Neuronal stem cell (in vitro differentiated cells): ENCODE measurements around the gene UBQLN4.
"Not testable (repeated sequence)": the region's sequence is repeated elsewhere in the genome, so short reads cannot be mapped to it uniquely, and the experiment has no call there.

Experiments
- DNase-seq: peaks from one replicate; pipeline ENCODE4 v3.0.0-alpha.2; 2013; ENCODE audit warnings: low spot score
- H2AFZ ChIP-seq: one replicate; pipeline ENCODE4 v1.6.1; 2013; ENCODE audit warnings: mild to moderate bottlenecking, low read length, inconsistent platforms
- H2AK5ac ChIP-seq: 2 replicates; pipeline ENCODE4 v1.6.1; 2013; ENCODE audit warnings: low read depth, mild to moderate bottlenecking, inconsistent platforms, low read length, moderate library complexity, mixed read lengths
- H2BK120ac ChIP-seq: 2 replicates; pipeline ENCODE4 v1.6.1; 2013; ENCODE audit warnings: low read depth, mild to moderate bottlenecking, inconsistent platforms, low read length, moderate library complexity, mixed read lengths
- H2BK12ac ChIP-seq: one replicate; pipeline ENCODE4 v1.6.1; 2013; ENCODE audit warnings: low read length, inconsistent platforms
- H2BK15ac ChIP-seq: 2 replicates; pipeline ENCODE4 v1.6.1; 2013; ENCODE audit warnings: mild to moderate bottlenecking, low read length, inconsistent platforms, mixed read lengths
- H2BK5ac ChIP-seq: one replicate; pipeline ENCODE4 v1.6.1; 2013; ENCODE audit warnings: inconsistent platforms, mild to moderate bottlenecking, low read length, moderate library complexity
- H3K14ac ChIP-seq: one replicate; pipeline ENCODE4 v1.6.1; 2013; ENCODE audit warnings: low read length, inconsistent platforms
- H3K18ac ChIP-seq: 2 replicates; pipeline ENCODE4 v1.6.1; 2013; ENCODE audit warnings: low read length, inconsistent platforms
- H3K23ac ChIP-seq: 2 replicates; pipeline ENCODE4 v1.6.1; 2013; ENCODE audit warnings: low read depth, mild to moderate bottlenecking, mixed read lengths, low read length, inconsistent platforms; ENCODE audit not compliant: poor library complexity
- H3K27ac ChIP-seq: replicated peaks from 3 replicates; pipeline ENCODE4 v1.5.1; 2013; ENCODE audit warnings: low read length, inconsistent platforms
- H3K27me3 ChIP-seq, 3 experiments: 2 replicates each; pipeline ENCODE4 v1.6.1; 2013; ENCODE audit warnings: low read length in 3 of 3, mild to moderate bottlenecking in 2 of 3, inconsistent platforms in 1 of 3, low read depth in 1 of 3, mixed read lengths in 1 of 3, moderate library complexity in 1 of 3; ENCODE audit not compliant: control insufficient read depth in 3 of 3, insufficient read depth in 3 of 3
- H3K36me3 ChIP-seq, 2 donors: replicated peaks in 1 of 2; 2 replicates each; pipeline ENCODE4 v1.6.1; 2013; ENCODE audit warnings: low read length in 2 of 2; ENCODE audit not compliant: control insufficient read depth in 2 of 2, insufficient read depth in 2 of 2
- H3K4ac ChIP-seq: 2 replicates; pipeline ENCODE4 v1.6.1; 2013; ENCODE audit warnings: inconsistent platforms, mild to moderate bottlenecking, low read length, moderate library complexity
- H3K4me1 ChIP-seq, 2 donors: 1 replicate in 1 of 2; 2 replicates in 1 of 2; pipeline ENCODE4 v1.6.1; 2013; ENCODE audit warnings: low read length in 2 of 2, low read depth in 1 of 2; ENCODE audit not compliant: control insufficient read depth in 2 of 2, insufficient read depth in 1 of 2
- H3K4me2 ChIP-seq: one replicate; pipeline ENCODE4 v1.6.1; 2013; ENCODE audit warnings: mild to moderate bottlenecking, low read length, inconsistent platforms; ENCODE audit not compliant: insufficient read depth, poor library complexity, severe bottlenecking
- H3K4me3 ChIP-seq, 2 donors: 2 replicates each; pipeline ENCODE4 v1.5.1; 2013; ENCODE audit warnings: low read length in 2 of 2, mild to moderate bottlenecking in 2 of 2, inconsistent platforms in 1 of 2, moderate library complexity in 1 of 2
- H3K79me1 ChIP-seq: one replicate; pipeline ENCODE4 v1.6.1; 2013; ENCODE audit warnings: low read depth, mild to moderate bottlenecking, inconsistent platforms, low read length, moderate library complexity
- H3K9ac ChIP-seq: one replicate; pipeline ENCODE4 v1.6.1; 2013; ENCODE audit warnings: mild to moderate bottlenecking, low read depth, low read length, inconsistent platforms; ENCODE audit not compliant: poor library complexity
- H3K9me3 ChIP-seq, 2 donors: replicated peaks in 1 of 2; 2 replicates each; pipeline versions ENCODE3 to v1.6.1; 2013; ENCODE audit warnings: low read length in 2 of 2, mild to moderate bottlenecking in 2 of 2, inconsistent platforms in 1 of 2, low read depth in 1 of 2, mixed read lengths in 1 of 2, moderate library complexity in 1 of 2; ENCODE audit not compliant: control insufficient read depth in 2 of 2, insufficient read depth in 1 of 2
- H4K8ac ChIP-seq: one replicate; pipeline ENCODE4 v1.6.1; 2013; ENCODE audit warnings: low read depth, mild to moderate bottlenecking, inconsistent platforms, low read length, moderate library complexity
- H4K91ac ChIP-seq: one replicate; pipeline ENCODE4 v1.6.1; 2013; ENCODE audit warnings: low read length, low read depth, mild to moderate bottlenecking, inconsistent platforms; ENCODE audit not compliant: poor library complexity
- WGBS, 2 donors: extraction: QIAGEN DNeasy Blood & Tissue Kit; methylation state at CpG; one replicate each; pipeline ENCODE4 v1.1.7; 2013; ENCODE audit warnings: missing lambda C conversion rate in 2 of 2, mixed read lengths in 1 of 2; ENCODE audit not compliant: insufficient read length in 2 of 2, insufficient replicate concordance in 1 of 2; ENCODE audit errors: extremely low coverage in 2 of 2; 5-methylcytosine and 5-hydroxymethylcytosine counted together

UBQLN4 gene

GRCh38 chr1:156073740-156074139 is 20.1 kb upstream of the UBQLN4 start:
- Histone ChIP-seq H2AFZ (no peak overlapping the region), H2BK15ac (no peak overlapping the region), H3K4ac (no peak overlapping the region), H3K9ac (no peak overlapping the region), H3K18ac (no peak overlapping the region), H3K27me3 (no peaks in the 10 kb centered on the region), H3K27ac (no peak overlapping the region), H3K4me3 (no peak overlapping the region), H2BK120ac (no peak overlapping the region), H4K8ac (no peak overlapping the region), H2BK5ac (no peak overlapping the region), H3K4me2 (no peak overlapping the region), H3K9me3 (no peaks in the 10 kb centered on the region), H3K79me1 (peaks cover 6% of the 10 kb centered on the region), H2AK5ac (no peak overlapping the region), H3K4me1 (peaks cover 50 to 64% of the 10 kb centered on the region in 2 donors), H3K23ac (no peak overlapping the region), H4K91ac (no peak overlapping the region), H2BK12ac (no peak overlapping the region), H3K36me3 (peaks cover 16 to 72% of the 10 kb centered on the region in 2 donors), H3K14ac (no peak overlapping the region)
- no CpG with 5 or more reads among the region's 5 CpGs for WGBS, 2 donors
- DNase-seq, result no peak

- WGBS, 2 donors, result no CpG with 5 or more reads among the region's 1 CpG
- no peak overlapping the region for H3K23ac ChIP-seq
- no peak overlapping the region for H3K27ac ChIP-seq
- no peak overlapping the region for H2BK12ac ChIP-seq
- peaks cover 6% of the 10 kb centered on the region for H3K79me1 ChIP-seq
- H3K36me3 ChIP-seq, result peaks cover 16 to 66% of the 10 kb centered on the region in 2 donors
- no peak overlapping the region for H2AK5ac ChIP-seq
- H3K4me1 ChIP-seq, result peaks cover 46 to 60% of the 10 kb centered on the region in 2 donors
- H3K18ac ChIP-seq, result peak overlapping the region; percentile 27
- H3K4me3 ChIP-seq, result no peak overlapping the region
- no peak overlapping the region for H3K14ac ChIP-seq
- no peak overlapping the region for H2AFZ ChIP-seq
- H4K8ac ChIP-seq, result no peak overlapping the region
- H3K27me3 ChIP-seq, result no peaks in the 10 kb centered on the region
- no peak overlapping the region for H2BK15ac ChIP-seq
- H2BK120ac ChIP-seq, result no peak overlapping the region
- no peak overlapping the region for H3K4ac ChIP-seq
- no peak for DNase-seq
- no peak overlapping the region for H4K91ac ChIP-seq
- H3K4me2 ChIP-seq, result no peak overlapping the region
- H3K9ac ChIP-seq, result no peak overlapping the region
- H3K9me3 ChIP-seq, result no peaks in the 10 kb centered on the region
- H2BK5ac ChIP-seq, result no peak overlapping the region
These were observed 19.6 kb upstream of the UBQLN4 start for GRCh38 chr1:156073110-156073687.

- Histone ChIP-seq H2AFZ (no peak overlapping the region), H3K18ac (no peak overlapping the region), H2BK12ac (no peak overlapping the region), H2BK5ac (no peak overlapping the region), H2BK15ac (no peak overlapping the region), H3K4ac (no peak overlapping the region), H3K79me1 (peaks cover 6% of the 10 kb centered on the region), H2BK120ac (no peak overlapping the region), H3K36me3 (peaks cover 10 to 57% of the 10 kb centered on the region in 2 donors), H3K4me2 (no peak overlapping the region), H3K4me3 (no peak overlapping the region), H4K91ac (no peak overlapping the region), H2AK5ac (no peak overlapping the region), H3K4me1 (peaks cover 40 to 51% of the 10 kb centered on the region in 2 donors), H4K8ac (no peak overlapping the region), H3K27ac (no peak overlapping the region), H3K23ac (no peak overlapping the region), H3K9ac (no peak overlapping the region), H3K27me3 (no peaks in the 10 kb centered on the region), H3K14ac (no peak overlapping the region), H3K9me3 (no peaks in the 10 kb centered on the region)
- DNase-seq, result no peak
- WGBS, 2 donors, result no CpG with 5 or more reads among the region's 6 CpGs
These were observed 18.7 kb upstream of the UBQLN4 start for GRCh38 chr1:156072251-156072650.

- not testable (repeated sequence) for H3K9me3 ChIP-seq, H3K4ac ChIP-seq, H4K91ac ChIP-seq, H3K4me2 ChIP-seq, H3K18ac ChIP-seq, H2BK15ac ChIP-seq, H3K4me3 ChIP-seq, H3K79me1 ChIP-seq, H3K23ac ChIP-seq, H3K14ac ChIP-seq, H2BK120ac ChIP-seq, H3K27me3 ChIP-seq, DNase-seq, H4K8ac ChIP-seq, H2BK12ac ChIP-seq, H2AK5ac ChIP-seq, H2AFZ ChIP-seq, H2BK5ac ChIP-seq, H3K9ac ChIP-seq
- Histone ChIP-seq H3K36me3 (peaks cover 5 to 48% of the 10 kb centered on the region in 2 donors), H3K27ac (peak overlapping the region; percentile 41), H3K4me1 (peaks cover 36 to 44% of the 10 kb centered on the region in 2 donors)
- WGBS, 2 donors, result no CpG with 5 or more reads among the region's 7 CpGs
These were observed 17.8 kb upstream of the UBQLN4 start for GRCh38 chr1:156071332-156071816.
